GM12801 (cell line): ENCODE data around the gene PTGFRN.

Source experiments
- CTCF ChIP-seq: IDR thresholded peaks from one replicate; pipeline ENCODE4 v1.5.1; 2011; ENCODE audit warnings: control low read depth; ENCODE audit not compliant: insufficient read length; ENCODE audit errors: extremely low read depth

PTGFRN gene

GRCh38 chr1:116915086-116915661, 5.5 kb downstream of the PTGFRN start:
- no peak for TF ChIP-seq CTCF

DNA sequence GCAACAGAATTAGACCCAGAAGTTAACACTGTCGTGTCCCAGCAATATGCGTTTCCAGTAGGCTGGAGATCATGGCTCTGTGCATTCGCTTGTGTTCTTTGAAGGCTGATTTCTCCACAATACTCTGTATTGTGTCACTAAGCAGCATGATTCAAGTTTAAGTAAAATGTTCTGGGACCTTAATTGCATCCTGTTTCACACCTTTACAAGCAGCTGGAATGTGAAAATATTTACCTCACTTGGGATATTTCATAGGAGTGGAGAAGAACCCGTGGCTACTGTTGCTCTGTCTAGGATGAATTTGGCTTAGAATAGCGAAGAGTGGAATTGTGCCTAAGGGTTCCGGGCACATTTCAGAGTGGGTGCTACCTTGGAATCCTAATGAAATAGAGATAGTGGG, 6.3 kb downstream of the PTGFRN start:
- no peak for TF ChIP-seq CTCF

DNA sequence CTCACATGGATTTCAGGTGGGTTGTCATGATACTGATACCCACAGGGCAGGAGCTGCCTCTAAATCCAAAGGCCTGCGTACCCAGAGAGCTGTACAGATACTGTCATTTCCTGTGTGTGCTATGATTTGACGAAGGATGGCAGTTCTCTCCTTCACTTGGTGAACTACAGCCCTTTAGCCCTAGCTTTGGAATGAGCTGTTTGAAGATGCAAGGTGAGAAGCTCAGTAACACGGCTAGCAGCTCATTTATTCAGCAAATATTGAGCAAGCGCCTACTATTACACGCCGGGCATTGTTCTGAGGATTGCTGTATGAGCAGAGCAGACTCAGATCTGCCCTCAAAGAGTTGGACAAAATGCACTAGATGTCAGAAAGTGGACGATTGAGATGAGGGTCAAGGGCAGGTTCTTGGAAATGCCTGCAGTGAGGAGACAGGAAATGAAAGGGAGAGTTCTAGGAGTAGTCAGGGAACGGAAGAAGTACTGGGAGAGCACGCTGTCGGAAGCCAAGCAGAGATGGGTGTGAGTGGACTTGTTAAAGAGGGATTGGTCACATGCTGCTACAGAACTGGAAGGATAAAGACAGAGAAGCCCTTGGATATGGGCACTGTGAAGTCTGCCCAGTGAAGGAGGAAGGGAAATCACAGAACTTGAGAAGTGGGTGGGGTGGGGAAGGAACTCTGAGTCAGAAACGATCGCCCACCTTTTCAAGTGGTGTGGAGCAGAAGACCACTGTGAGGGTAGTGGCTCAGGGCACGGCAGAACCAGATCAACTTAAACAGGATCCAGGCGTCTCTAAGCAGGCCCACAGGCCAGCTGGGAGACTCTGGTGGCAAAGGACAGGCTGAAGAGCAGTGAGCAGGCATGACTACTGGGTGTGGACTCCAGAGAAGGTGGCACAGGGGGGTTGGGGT, 7.1 kb downstream of the PTGFRN start:
- no peak for TF ChIP-seq CTCF

- TF ChIP-seq CTCF: no peak
Observed at GRCh38 chr1:116918714-116919357, 9.1 kb downstream of the PTGFRN start.

GRCh38 chr1:116919802-116920201, 10.1 kb downstream of the PTGFRN start:
- TF ChIP-seq CTCF: no peak

DNA sequence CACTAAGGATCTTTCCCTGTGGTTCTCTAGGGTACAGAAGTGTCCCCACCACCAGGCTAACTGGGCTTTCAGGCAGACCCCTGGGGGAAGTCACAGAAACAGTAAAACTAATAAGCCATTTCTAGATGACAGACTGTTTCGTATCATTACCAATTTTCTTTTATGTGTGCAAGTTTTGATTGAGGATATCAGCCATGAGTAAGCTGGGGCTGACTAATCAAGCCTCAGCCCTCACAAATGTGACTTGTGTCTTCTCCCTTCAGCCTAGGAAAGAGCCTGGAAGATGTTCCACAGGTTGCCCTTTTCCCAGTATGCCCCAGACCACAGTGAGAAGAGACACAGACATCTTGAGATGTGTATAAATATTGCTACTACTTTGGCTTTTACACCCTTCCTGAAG, 10.5 kb downstream of the PTGFRN start:
- TF ChIP-seq CTCF: no peak

DNA sequence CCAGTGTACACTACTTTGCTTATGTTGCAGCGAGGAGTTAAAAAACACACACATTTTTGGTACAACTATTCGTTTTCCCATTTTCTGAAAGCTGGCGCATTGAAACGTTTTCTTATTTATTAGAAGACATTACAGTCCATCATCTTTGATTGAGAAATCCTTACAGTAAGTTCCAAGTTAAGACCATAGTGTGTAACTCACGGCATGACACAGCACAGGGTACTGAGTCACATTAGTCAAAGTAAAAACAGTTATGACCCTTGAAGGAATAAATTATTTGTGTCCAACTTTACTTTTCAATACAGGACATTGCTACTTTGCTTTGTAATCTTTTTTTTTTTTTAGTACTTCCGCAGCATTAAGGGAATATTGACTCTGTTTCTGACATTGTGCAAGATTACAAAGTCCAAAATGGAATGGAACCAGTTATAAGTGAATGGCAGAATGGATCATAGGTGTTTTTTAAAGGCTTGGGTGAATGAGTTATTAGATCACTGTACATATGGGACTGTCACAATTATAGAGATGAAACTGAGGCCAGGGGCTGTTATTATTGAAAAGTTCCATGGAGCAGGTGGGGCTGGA, 11.7 kb downstream of the PTGFRN start:
- TF ChIP-seq CTCF: no peak
